ENCODE measurements around the gene ALOXE3.
A peak's percentile ranks its signal among the peaks of the same experiment; 100 is the strongest.

ALOXE3 gene

GRCh38 chr17:8141741-8142140, 23.4 kb upstream of the ALOXE3 start:
- no peak for DNase-seq (ENCODE audit: low read depth)

- no peak for DNase-seq (ENCODE audit: low read depth)
These were observed 22.7 kb upstream of the ALOXE3 start for GRCh38 chr17:8141045-8141444.

- no peak for DNase-seq (ENCODE audit: low read depth)
These were observed 22.0 kb upstream of the ALOXE3 start for GRCh38 chr17:8140065-8141029.

GRCh38 chr17:8138672-8139371, 20.5 kb upstream of the ALOXE3 start:
- peak; percentile 91 for DNase-seq (ENCODE audit: low read depth)

- no peak for DNase-seq (ENCODE audit: low read depth)
These were observed 20.0 kb upstream of the ALOXE3 start for GRCh38 chr17:8138374-8138671.

GRCh38 chr17:8137645-8138373, 19.5 kb upstream of the ALOXE3 start:
- no peak for DNase-seq (ENCODE audit: low read depth)

GRCh38 chr17:8133941-8134340, 15.6 kb upstream of the ALOXE3 start:
- no peak for DNase-seq (ENCODE audit: low read depth)

- DNase-seq (ENCODE audit: low read depth) = no peak
These were observed 15.1 kb upstream of the ALOXE3 start for GRCh38 chr17:8133399-8133798.

GRCh38 chr17:8131844-8132441, 13.6 kb upstream of the ALOXE3 start:
- DNase-seq (ENCODE audit: low read depth) = no peak

- DNase-seq (ENCODE audit: low read depth) = no peak
These were observed 9.9 kb upstream of the ALOXE3 start for GRCh38 chr17:8128125-8128784.

- DNase-seq (ENCODE audit: low read depth) = no peak
These were observed 8.3 kb upstream of the ALOXE3 start for GRCh38 chr17:8126491-8127066.

GRCh38 chr17:8125947-8126490, 7.7 kb upstream of the ALOXE3 start:
- no peak for DNase-seq (ENCODE audit: low read depth)

- peak; percentile 81 for DNase-seq (ENCODE audit: low read depth)
These were observed 7.0 kb upstream of the ALOXE3 start for GRCh38 chr17:8125154-8125946.

- DNase-seq (ENCODE audit: low read depth) = no peak
These were observed 6.2 kb upstream of the ALOXE3 start for GRCh38 chr17:8124350-8125153.

- DNase-seq (ENCODE audit: low read depth) = no peak
These were observed 5.5 kb upstream of the ALOXE3 start, which contains the start of gene HES7 for GRCh38 chr17:8123695-8124349. Gene HES7 (minus strand): TSS chr17:8124106. CDS start chr17:8124084, 22 bp downstream.

GRCh38 chr17:8122924-8123694, 4.8 kb upstream of the ALOXE3 start:
- DNase-seq (ENCODE audit: low read depth) = no peak

- DNase-seq (ENCODE audit: low read depth) = no peak
These were observed 4.2 kb upstream of the ALOXE3 start for GRCh38 chr17:8122422-8122923.
